ENCODE results near the gene ARMS2. TPM values are rescaled to one million over a fixed set of nuclear protein-coding genes. Genes with fewer than 3 reads are reported as not detected.

The ARMS2 gene
- total and polyA plus RNA-seq, 2 experiments from 2014 or later = not detected

GRCh38 chr10:122461367-122461728 lies 6.9 kb downstream of the ARMS2 start, which contains the start of gene HTRA1 (continued):
- TF ChIP-seq ZNF462 (CRISPR knock-in tag; IDR thresholded peaks at IDR 0.05) (no peak), STAT1 (IDR thresholded peaks at IDR 0.05; ENCODE audit: unreplicated experiment) (no peak), JUNB (IDR thresholded peaks at IDR 0.05; ENCODE audit: unreplicated experiment) (no peak), EZH2 (IDR thresholded peaks at IDR 0.05; ENCODE audit: low read depth, unreplicated experiment) (no peak), ZNF114 (CRISPR knock-in tag; IDR thresholded peaks at IDR 0.05) (no peak), POLR2AphosphoS5 (IDR thresholded peaks at IDR 0.05; ENCODE audit: low read depth) (no peak), CREB1 (CRISPR knock-in tag; IDR thresholded peaks at IDR 0.05; ENCODE audit: low read depth) (no peak), NANOG (IDR thresholded peaks at IDR 0.05; ENCODE audit: borderline replicate concordance) (no peak), CTCF (conservative IDR thresholded peaks at IDR 0.05; ENCODE audit: low read depth in 2 of 2) (no peak), ZNF331 (CRISPR knock-in tag; IDR thresholded peaks at IDR 0.05; ENCODE audit: low read depth) (no peak), REST (IDR thresholded peaks at IDR 0.05; ENCODE audit: unreplicated experiment) (no peak), EZH2phosphoT487 (IDR thresholded peaks at IDR 0.05; ENCODE audit: unreplicated experiment) (no peak)

All from GM23338 (cell line).